GM23338 (cell line): ENCODE measurements around the gene NHLH2. TPM values are rescaled to one million over a fixed set of nuclear protein-coding genes. Genes with fewer than 3 reads are reported as not detected.

Experiments used
- ATAC-seq: fragments of 200-7000 bp; cut with Tn5 transposase; 3 replicates; pipeline ENCODE4 v1.9.1; 2020
- DNase-seq: peaks from one replicate; pipeline ENCODE4 v3.0.0-alpha.2; 2015; ENCODE audit warnings: low spot score
- H2AFZ ChIP-seq: fragments of 200-600 bp; sonication (generic); 2 replicates; pipeline ENCODE4 v1.8.0; 2016; ENCODE audit warnings: antibody characterized with exemption, mild to moderate bottlenecking, moderate library complexity
- H3F3A ChIP-seq: fragments of 200-600 bp; sonication (generic); replicated peaks from 2 replicates; pipeline ENCODE4 v1.8.0; 2017; ENCODE audit warnings: antibody characterized with exemption, mixed run types, low read depth
- H3K27ac ChIP-seq: fragments of 200-600 bp; sonication (generic); 2 replicates; pipeline ENCODE4 v1.6.1; 2016; ENCODE audit warnings: low read depth
- H3K27me3 ChIP-seq: fragments of 200-600 bp; sonication (generic); 2 replicates; pipeline ENCODE4 v1.8.0; 2016; ENCODE audit warnings: mild to moderate bottlenecking, mixed run types, moderate library complexity; ENCODE audit not compliant: insufficient read depth
- H3K36me3 ChIP-seq: fragments of 200-600 bp; sonication (generic); 2 replicates; pipeline ENCODE4 v1.8.0; 2016; ENCODE audit warnings: mild to moderate bottlenecking; ENCODE audit not compliant: insufficient read depth
- H3K4me1 ChIP-seq: fragments of 200-600 bp; sonication (generic); 2 replicates; pipeline ENCODE4 v1.8.0; 2016; ENCODE audit warnings: mild to moderate bottlenecking, moderate library complexity; ENCODE audit not compliant: insufficient read depth
- H3K4me2 ChIP-seq: fragments of 200-600 bp; sonication (generic); 2 replicates; pipeline ENCODE4 v1.7.1; 2017; ENCODE audit warnings: mixed run types
- H3K4me3 ChIP-seq: fragments of 200-600 bp; sonication (generic); 2 replicates; pipeline ENCODE4 v1.6.1; 2016; ENCODE audit warnings: mixed run types
- H3K79me2 ChIP-seq: fragments of 200-600 bp; sonication (generic); replicated peaks from 2 replicates; pipeline ENCODE4 v1.8.0; 2017; ENCODE audit warnings: mild to moderate bottlenecking; ENCODE audit not compliant: insufficient read depth
- H3K9me2 ChIP-seq: fragments of 200-600 bp; sonication (generic); 2 replicates; pipeline ENCODE4 v1.8.0; 2017; ENCODE audit not compliant: insufficient read depth
- H4K20me1 ChIP-seq: fragments of 200-600 bp; sonication (generic); replicated peaks from 2 replicates; pipeline ENCODE4 v1.8.0; 2017; ENCODE audit warnings: mild to moderate bottlenecking; ENCODE audit not compliant: insufficient read depth
- H3K27ac Mint-ChIP-seq: 2 replicates; pipeline ENCODE4 v1.8.0; 2020; ENCODE audit warnings: inconsistent platforms, mild to moderate bottlenecking, moderate library complexity, mixed read lengths
- H3K27me3 Mint-ChIP-seq: 3 replicates; pipeline ENCODE4 v1.8.0; 2022; ENCODE audit warnings: low read depth, mild to moderate bottlenecking, moderate library complexity, mixed read lengths, inconsistent platforms; ENCODE audit not compliant: insufficient read depth, poor library complexity
- H3K36me3 Mint-ChIP-seq: 3 replicates; pipeline ENCODE4 v1.8.0; 2021; ENCODE audit warnings: low read depth, mild to moderate bottlenecking, inconsistent platforms, moderate library complexity, mixed read lengths
- H3K4me1 Mint-ChIP-seq: 3 replicates; pipeline ENCODE4 v1.8.0; 2020; ENCODE audit warnings: mild to moderate bottlenecking, inconsistent platforms, mixed read lengths
- H3K4me3 Mint-ChIP-seq: 3 replicates; pipeline ENCODE4 v1.8.0; 2021; ENCODE audit warnings: moderate library complexity, mild to moderate bottlenecking, inconsistent platforms, mixed read lengths
- H3K9me3 Mint-ChIP-seq: 3 replicates; pipeline ENCODE4 v1.8.0; 2020; ENCODE audit warnings: moderate library complexity, mild to moderate bottlenecking, inconsistent platforms, mixed read lengths
- CREB1 ChIP-seq: fragments of 250-450 bp; sonication (Bioruptor Pico); IDR thresholded peaks from 2 replicates; pipeline ENCODE4 v1.5.0; 2020; ENCODE audit warnings: low read depth, mild to moderate bottlenecking, moderate library complexity
- EZH2 ChIP-seq: fragments of 200-600 bp; sonication (generic); IDR thresholded peaks from one replicate; pipeline ENCODE4 v1.8.0; 2017; ENCODE audit warnings: antibody characterized with exemption, mild to moderate bottlenecking, low read depth; ENCODE audit not compliant: unreplicated experiment
- EZH2phosphoT487 ChIP-seq: fragments of 200-600 bp; sonication (generic); IDR thresholded peaks from one replicate; pipeline ENCODE4 v1.8.1; 2018; ENCODE audit warnings: antibody characterized with exemption; ENCODE audit not compliant: unreplicated experiment
- JUNB ChIP-seq: IDR thresholded peaks from one replicate; pipeline ENCODE4 v1.6.1; 2016; ENCODE audit warnings: antibody characterized with exemption; ENCODE audit not compliant: unreplicated experiment
- NANOG ChIP-seq: IDR thresholded peaks from 2 replicates; pipeline ENCODE4 v1.6.1; 2016; ENCODE audit warnings: antibody characterized with exemption, borderline replicate concordance
- POLR2AphosphoS5 ChIP-seq: IDR thresholded peaks from 2 replicates; pipeline ENCODE4 v1.6.1; 2016; ENCODE audit warnings: antibody characterized with exemption, low read depth
- REST ChIP-seq: IDR thresholded peaks from one replicate; pipeline ENCODE4 v1.6.1; 2018; ENCODE audit warnings: antibody characterized with exemption; ENCODE audit not compliant: unreplicated experiment
- STAT1 ChIP-seq: IDR thresholded peaks from one replicate; pipeline ENCODE4 v1.6.1; 2016; ENCODE audit warnings: antibody characterized with exemption; ENCODE audit not compliant: unreplicated experiment
- ZNF114 ChIP-seq: fragments of 250-450 bp; sonication (Bioruptor Pico); IDR thresholded peaks from 2 replicates; pipeline ENCODE4 v1.5.0; 2020; ENCODE audit warnings: mild to moderate bottlenecking, moderate library complexity
- ZNF331 ChIP-seq: fragments of 250-450 bp; sonication (Bioruptor Pico); IDR thresholded peaks from 2 replicates; pipeline ENCODE4 v1.5.0; 2020; ENCODE audit warnings: low read depth, mild to moderate bottlenecking, moderate library complexity
- ZNF462 ChIP-seq: fragments of 250-450 bp; sonication (Bioruptor Pico); IDR thresholded peaks from 2 replicates; pipeline ENCODE4 v1.5.0; 2020; ENCODE audit warnings: mild to moderate bottlenecking, moderate library complexity
- polyA plus RNA-seq: library from polyadenylated mRNA; unstranded; fragments of >200 nt; fragmentation: Nextera tagmentation; extraction: Ambion mirVana; gene quantifications from 2 replicates; pipeline ENCODE4 v1.2.1, GENCODE V29; 2016
- total RNA-seq: library from RNA; depleted of rRNA; stranded (reverse); fragments of >200 nt; shearing (Covaris generic); gene quantifications from 2 replicates; pipeline ENCODE4 v1.2.3, GENCODE V29; 2014
- TF ChIP-seq, protein P1 (sequence below): IDR thresholded peaks from 2 replicates; pipeline ENCODE4 v1.6.1; 2016; ENCODE audit warnings: antibody characterized with exemption
- TF ChIP-seq, protein P2 (sequence below), 2 experiments: fragments of 200-600 bp in 1 of 2; sonication (generic) in 1 of 2; conservative IDR thresholded peaks; 2 replicates each; pipeline versions ENCODE4 v1.5.1 to v1.6.1; 2016 to 2017; ENCODE audit warnings: antibody characterized with exemption in 2 of 2, low read depth in 2 of 2, mild to moderate bottlenecking in 2 of 2, moderate library complexity in 1 of 2

The NHLH2 gene
- total and polyA plus RNA-seq, 2 experiments from 2014 or later, result 1.7 to 1.9 TPM

GRCh38 chr1:115842948-115843347 is 2.0 kb upstream of the NHLH2 start:
- Histone ChIP-seq H4K20me1 (no peaks in the 10 kb centered on the region), H3K4me3 (no peak overlapping the region), H3K27ac (no peak overlapping the region), H2AFZ (no peak overlapping the region), H3K9me2 (no peaks in the 10 kb centered on the region), H3F3A (no peaks in the 10 kb centered on the region), H3K4me1 (peaks cover 23% of the 10 kb centered on the region; the same call in 1 of the 2 replicates), H3K4me2 (no peak overlapping the region), H3K79me2 (no peaks in the 10 kb centered on the region), H3K27me3 (peaks cover 42% of the 10 kb centered on the region), H3K36me3 (no peaks in the 10 kb centered on the region)
- DNase-seq (no peak), ATAC-seq (no peak)
- H3K4me1 Mint-ChIP-seq, result peaks cover 18% of the 10 kb centered on the region
- no peak for TF ChIP-seq POLR2AphosphoS5
- TF ChIP-seq CREB1 (CRISPR knock-in tag), result no peak
- TF ChIP-seq EZH2phosphoT487, result no peak
- no peak for TF ChIP-seq NANOG
- no peak for TF ChIP-seq REST
- TF ChIP-seq, protein P1, sequence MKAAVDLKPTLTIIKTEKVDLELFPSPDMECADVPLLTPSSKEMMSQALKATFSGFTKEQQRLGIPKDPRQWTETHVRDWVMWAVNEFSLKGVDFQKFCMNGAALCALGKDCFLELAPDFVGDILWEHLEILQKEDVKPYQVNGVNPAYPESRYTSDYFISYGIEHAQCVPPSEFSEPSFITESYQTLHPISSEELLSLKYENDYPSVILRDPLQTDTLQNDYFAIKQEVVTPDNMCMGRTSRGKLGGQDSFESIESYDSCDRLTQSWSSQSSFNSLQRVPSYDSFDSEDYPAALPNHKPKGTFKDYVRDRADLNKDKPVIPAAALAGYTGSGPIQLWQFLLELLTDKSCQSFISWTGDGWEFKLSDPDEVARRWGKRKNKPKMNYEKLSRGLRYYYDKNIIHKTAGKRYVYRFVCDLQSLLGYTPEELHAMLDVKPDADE, result no peak
- TF ChIP-seq EZH2, result no peak
- TF ChIP-seq JUNB, result no peak
- no peak for TF ChIP-seq ZNF114 (CRISPR knock-in tag)
- TF ChIP-seq ZNF462 (CRISPR knock-in tag), result no peak
- no peak for TF ChIP-seq ZNF331 (CRISPR knock-in tag)
- TF ChIP-seq, protein P2, sequence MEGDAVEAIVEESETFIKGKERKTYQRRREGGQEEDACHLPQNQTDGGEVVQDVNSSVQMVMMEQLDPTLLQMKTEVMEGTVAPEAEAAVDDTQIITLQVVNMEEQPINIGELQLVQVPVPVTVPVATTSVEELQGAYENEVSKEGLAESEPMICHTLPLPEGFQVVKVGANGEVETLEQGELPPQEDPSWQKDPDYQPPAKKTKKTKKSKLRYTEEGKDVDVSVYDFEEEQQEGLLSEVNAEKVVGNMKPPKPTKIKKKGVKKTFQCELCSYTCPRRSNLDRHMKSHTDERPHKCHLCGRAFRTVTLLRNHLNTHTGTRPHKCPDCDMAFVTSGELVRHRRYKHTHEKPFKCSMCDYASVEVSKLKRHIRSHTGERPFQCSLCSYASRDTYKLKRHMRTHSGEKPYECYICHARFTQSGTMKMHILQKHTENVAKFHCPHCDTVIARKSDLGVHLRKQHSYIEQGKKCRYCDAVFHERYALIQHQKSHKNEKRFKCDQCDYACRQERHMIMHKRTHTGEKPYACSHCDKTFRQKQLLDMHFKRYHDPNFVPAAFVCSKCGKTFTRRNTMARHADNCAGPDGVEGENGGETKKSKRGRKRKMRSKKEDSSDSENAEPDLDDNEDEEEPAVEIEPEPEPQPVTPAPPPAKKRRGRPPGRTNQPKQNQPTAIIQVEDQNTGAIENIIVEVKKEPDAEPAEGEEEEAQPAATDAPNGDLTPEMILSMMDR (conservative IDR thresholded peaks at IDR 0.05; ENCODE audit: low read depth in 2 of 2), result no peak
- TF ChIP-seq STAT1, result no peak
- H3K36me3 Mint-ChIP-seq, result no peaks in the 10 kb centered on the region
- H3K4me3 Mint-ChIP-seq, result no peak overlapping the region
- H3K9me3 Mint-ChIP-seq, result no peaks in the 10 kb centered on the region
- H3K27me3 Mint-ChIP-seq, result peaks cover 12% of the 10 kb centered on the region
- H3K27ac Mint-ChIP-seq, result no peak overlapping the region
